AG04449 (cell line): ENCODE results near the gene CSF1.

Experiments
- CTCF ChIA-PET: fragments of 350-600 bp; formaldehyde crosslinking; extraction: SDS; loops from one replicate; lab custom pipeline; 2021; ENCODE audit warnings: antibody characterized with exemption; lab: Yijun Ruan, JAX
- POLR2A ChIA-PET: fragments of 400-600, 350-600 bp; formaldehyde crosslinking; extraction: SDS; loops from one replicate; lab custom pipeline; 2020; ENCODE audit warnings: antibody characterized with exemption, inconsistent platforms; lab: Yijun Ruan, JAX
- DNase-seq: peaks from one replicate; pipeline ENCODE4 v3.0.0-alpha.2; 2010; ENCODE audit warnings: low read depth, low spot score
- H3K4me3 ChIP-seq: 2 replicates; pipeline ENCODE4 v1.5.1; 2011; ENCODE audit warnings: low read depth, mild to moderate bottlenecking, control low read depth, low read length
- TF ChIP-seq, protein P1 (sequence below): IDR thresholded peaks from one replicate; pipeline ENCODE4 v1.5.1; 2011; ENCODE audit warnings: mild to moderate bottlenecking, moderate library complexity, low read length, control low read depth, inconsistent platforms; ENCODE audit not compliant: insufficient read depth; ENCODE audit errors: missing control alignments

CSF1 gene

DNA sequence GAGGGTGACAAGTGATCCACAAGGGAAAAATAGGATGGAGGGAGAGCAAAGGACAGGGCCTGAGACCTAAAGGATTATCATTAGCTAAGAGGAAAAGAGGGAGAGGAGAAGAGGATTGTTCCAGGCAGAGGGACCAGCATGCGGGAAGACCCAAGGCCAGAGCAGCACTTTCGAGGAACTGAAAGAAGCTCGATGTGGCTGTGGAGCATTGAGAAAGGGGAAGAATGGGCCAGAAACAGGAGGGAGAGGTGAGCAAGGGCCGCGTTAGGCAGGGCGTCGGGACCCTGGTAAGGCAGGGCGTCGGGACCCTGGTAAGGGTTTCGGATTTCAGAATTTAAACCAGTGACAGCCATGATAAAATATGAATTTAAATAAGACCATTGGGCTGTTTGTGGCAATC is 22.8 kb upstream of the CSF1 start:
- CTCF ChIA-PET: interaction anchor here (1.4 to 3.4 kb wide), 2 partner anchors 111 to 248 kb away, joined by 3 to 11 read pairs; no protein-coding TSS in a partner anchor
- DNase-seq: no peak
- TF ChIP-seq, protein P1, sequence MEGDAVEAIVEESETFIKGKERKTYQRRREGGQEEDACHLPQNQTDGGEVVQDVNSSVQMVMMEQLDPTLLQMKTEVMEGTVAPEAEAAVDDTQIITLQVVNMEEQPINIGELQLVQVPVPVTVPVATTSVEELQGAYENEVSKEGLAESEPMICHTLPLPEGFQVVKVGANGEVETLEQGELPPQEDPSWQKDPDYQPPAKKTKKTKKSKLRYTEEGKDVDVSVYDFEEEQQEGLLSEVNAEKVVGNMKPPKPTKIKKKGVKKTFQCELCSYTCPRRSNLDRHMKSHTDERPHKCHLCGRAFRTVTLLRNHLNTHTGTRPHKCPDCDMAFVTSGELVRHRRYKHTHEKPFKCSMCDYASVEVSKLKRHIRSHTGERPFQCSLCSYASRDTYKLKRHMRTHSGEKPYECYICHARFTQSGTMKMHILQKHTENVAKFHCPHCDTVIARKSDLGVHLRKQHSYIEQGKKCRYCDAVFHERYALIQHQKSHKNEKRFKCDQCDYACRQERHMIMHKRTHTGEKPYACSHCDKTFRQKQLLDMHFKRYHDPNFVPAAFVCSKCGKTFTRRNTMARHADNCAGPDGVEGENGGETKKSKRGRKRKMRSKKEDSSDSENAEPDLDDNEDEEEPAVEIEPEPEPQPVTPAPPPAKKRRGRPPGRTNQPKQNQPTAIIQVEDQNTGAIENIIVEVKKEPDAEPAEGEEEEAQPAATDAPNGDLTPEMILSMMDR: no peak
- no peak overlapping the region for H3K4me3 ChIP-seq
- POLR2A ChIA-PET: no interaction called here

DNA sequence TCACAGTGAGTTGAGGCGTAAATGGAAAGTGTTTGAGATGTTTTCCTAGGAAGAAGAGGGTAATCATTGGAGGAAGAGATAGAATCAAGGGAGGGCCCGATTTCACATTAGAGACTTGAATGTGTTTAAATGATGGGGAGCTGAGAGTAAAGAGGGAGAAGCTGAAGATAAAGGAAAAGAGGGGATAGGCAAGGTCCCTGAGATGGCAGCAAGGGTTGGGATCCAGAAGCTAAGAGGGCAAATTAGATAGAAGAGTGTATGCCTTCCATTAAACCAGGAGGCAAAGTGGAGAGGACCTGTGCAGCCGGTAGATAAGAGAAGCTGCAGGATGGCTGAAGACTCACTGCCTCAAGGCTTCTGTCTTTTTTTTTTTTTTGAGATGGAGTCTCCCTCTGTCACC is 21.6 kb upstream of the CSF1 start:
- ChIA-PET CTCF (interaction anchor here (3.4 kb wide), 1 partner anchor 112 kb away, joined by 11 read pairs; no protein-coding TSS in a partner anchor), POLR2A (no interaction called here)
- DNase-seq: no peak
- TF ChIP-seq, protein P1: no peak
- no peak overlapping the region for H3K4me3 ChIP-seq

GRCh38 chr1:109890115-109890953 is 20.3 kb upstream of the CSF1 start:
- ChIA-PET POLR2A (no interaction called here), CTCF (interaction anchor here (1.2 to 3.4 kb wide), 3 partner anchors 16 to 121 kb away, joined by 3 to 11 read pairs (median 3); no protein-coding TSS in a partner anchor)

GRCh38 chr1:109891930-109892329 is 18.7 kb upstream of the CSF1 start:
- no peak for DNase-seq
- ChIA-PET CTCF (interaction anchor here (1.3 to 2.4 kb wide), 3 partner anchors 13 to 115 kb away, joined by 3 to 6 read pairs (median 4); no protein-coding TSS in a partner anchor), POLR2A (no interaction called here)
- H3K4me3 ChIP-seq: no peak overlapping the region
- TF ChIP-seq, protein P1: no peak

More at GRCh38 chr1:109890115-109890953, 20.3 kb upstream of the CSF1 start:
- DNase-seq: no peak
- H3K4me3 ChIP-seq: no peak overlapping the region
- TF ChIP-seq, protein P1: no peak

GRCh38 chr1:109892561-109893368 is 17.9 kb upstream of the CSF1 start:
- DNase-seq: no peak
- TF ChIP-seq, protein P1: no peak
- no peak overlapping the region for H3K4me3 ChIP-seq
- POLR2A ChIA-PET: interaction anchor here (1.5 kb wide), 1 partner anchor 16 kb away, joined by 3 read pairs; no protein-coding TSS in a partner anchor
- CTCF ChIA-PET: interaction anchor here (1.2 to 2.4 kb wide), 5 partner anchors 9 to 116 kb away, joined by 3 to 6 read pairs (median 5); no protein-coding TSS in a partner anchor
